Smooth muscle cell (in vitro differentiated cells): ENCODE measurements around the gene COQ2. TPM values are rescaled to one million over a fixed set of nuclear protein-coding genes. Genes with fewer than 3 reads are reported as not detected.
"Not testable (repeated sequence)": the region's sequence is repeated elsewhere in the genome, so short reads cannot be mapped to it uniquely, and the experiment has no call there.

Experiments used
- DNase-seq: peaks from one replicate; lab custom pipeline; 2025; ENCODE audit not compliant: unreplicated experiment; lab: John Stamatoyannopoulos, UW
- H2AFZ ChIP-seq: fragments of 200-600 bp; sonication (generic); 2 replicates; pipeline ENCODE4 v1.6.0; 2016; ENCODE audit warnings: antibody characterized with exemption, low read depth, mild to moderate bottlenecking
- H3F3A ChIP-seq: fragments of 200-600 bp; sonication (generic); 2 replicates; pipeline ENCODE4 v1.6.0; 2017; ENCODE audit warnings: antibody characterized with exemption, low read depth
- H3K27ac ChIP-seq: fragments of 200-600 bp; sonication (generic); 2 replicates; pipeline ENCODE4 v1.5.1; 2016; ENCODE audit warnings: low read depth, mild to moderate bottlenecking
- H3K27me3 ChIP-seq: fragments of 200-600 bp; sonication (generic); 2 replicates; pipeline ENCODE4 v1.6.1; 2016; ENCODE audit warnings: low read depth, mild to moderate bottlenecking
- H3K36me3 ChIP-seq: fragments of 200-600 bp; sonication (generic); 2 replicates; pipeline ENCODE4 v1.5.1; 2016; ENCODE audit warnings: low read depth
- H3K4me1 ChIP-seq: fragments of 200-600 bp; sonication (generic); 2 replicates; pipeline ENCODE4 v1.5.1; 2016; ENCODE audit warnings: low read depth
- H3K4me2 ChIP-seq: fragments of 200-600 bp; sonication (generic); 2 replicates; pipeline ENCODE4 v1.6.0; 2016; ENCODE audit warnings: mild to moderate bottlenecking
- H3K4me3 ChIP-seq: fragments of 200-600 bp; sonication (generic); 2 replicates; pipeline ENCODE4 v1.5.1; 2016; ENCODE audit warnings: mild to moderate bottlenecking
- H3K79me2 ChIP-seq: fragments of 200-600 bp; sonication (generic); 2 replicates; pipeline ENCODE4 v1.6.0; 2016; ENCODE audit warnings: low read depth, mild to moderate bottlenecking
- H3K9ac ChIP-seq: fragments of 200-600 bp; sonication (generic); 2 replicates; pipeline ENCODE4 v1.6.0; 2016; ENCODE audit warnings: low read depth
- H3K9me3 ChIP-seq: fragments of 200-600 bp; sonication (generic); replicated peaks from 2 replicates; pipeline ENCODE4 v1.5.1; 2016; ENCODE audit warnings: low read depth
- H4K20me1 ChIP-seq: fragments of 200-600 bp; sonication (generic); 2 replicates; pipeline ENCODE4 v1.6.0; 2016; ENCODE audit warnings: low read depth
- WGBS: methylation state at CpG from one replicate; pipeline ENCODE4 v1.1.7; 2016; ENCODE audit warnings: low lambda C conversion rate; 5-methylcytosine and 5-hydroxymethylcytosine counted together
- polyA plus RNA-seq: library from polyadenylated mRNA; unstranded; fragments of >200 nt; fragmentation: Nextera tagmentation; extraction: Ambion mirVana; gene quantifications from 2 replicates; pipeline ENCODE4 v1.2.1, GENCODE V29; 2016
- total RNA-seq: library from RNA; depleted of rRNA; stranded (reverse); fragments of >200 nt; gene quantifications from 2 replicates; pipeline ENCODE4 v1.2.3, GENCODE V29; 2014
- TF ChIP-seq, protein P1 (sequence below): fragments of 200-600 bp; sonication (generic); IDR thresholded peaks from 2 replicates; pipeline ENCODE4 v1.5.1; 2017; ENCODE audit warnings: borderline replicate concordance, mild to moderate bottlenecking, antibody characterized with exemption; ENCODE audit not compliant: insufficient read depth, poor library complexity, severe bottlenecking

COQ2 gene
- total and polyA plus RNA-seq, 2 experiments from 2014 or later: 5.7 to 8.1 TPM

DNA sequence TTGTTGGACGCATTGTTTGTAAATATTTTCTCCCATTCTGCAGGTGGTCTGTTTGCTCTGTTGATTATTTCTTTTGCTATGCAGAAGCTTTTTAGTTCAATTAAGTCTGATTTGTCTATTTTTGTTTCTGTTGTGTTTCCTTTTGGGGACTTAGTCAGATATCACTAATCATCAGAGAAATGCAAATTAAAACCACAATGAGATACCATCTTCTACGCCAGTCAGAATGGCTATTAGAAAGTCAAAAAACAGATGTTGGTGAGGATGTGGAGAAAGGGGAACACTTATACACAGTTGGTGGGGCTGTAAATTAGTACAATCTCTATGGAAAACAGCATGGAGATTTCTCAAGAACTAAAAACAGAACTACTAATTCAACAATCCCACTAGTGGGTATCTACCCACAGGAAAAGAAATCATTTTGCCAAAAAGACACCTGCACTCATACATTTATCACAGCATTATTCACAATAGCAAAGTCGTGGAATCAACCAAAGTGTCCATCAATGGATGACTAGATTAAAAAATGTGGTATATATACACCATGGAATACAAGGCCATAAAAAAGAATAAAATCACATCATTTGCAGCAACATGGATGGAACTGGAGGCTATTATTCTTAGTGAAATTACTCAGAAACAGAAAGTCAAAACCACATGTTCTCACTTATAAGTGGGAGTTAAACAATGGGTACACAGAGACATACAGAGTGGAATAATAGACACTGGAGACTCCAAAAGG lies 8.1 kb downstream of the COQ2 start:
- Histone ChIP-seq H2AFZ (no peak overlapping the region), H3K27me3 (no peaks in the 10 kb centered on the region), H3K9ac (no peak overlapping the region), H4K20me1 (no peaks in the 10 kb centered on the region), H3K4me1 (no peaks in the 10 kb centered on the region), H3K9me3 (no peaks in the 10 kb centered on the region), H3K79me2 (no peaks in the 10 kb centered on the region), H3F3A (no peaks in the 10 kb centered on the region), H3K27ac (no peak overlapping the region), H3K4me3 (no peak overlapping the region), H3K4me2 (no peak overlapping the region), H3K36me3 (no peaks in the 10 kb centered on the region)
- WGBS: 86% methylated on average over 3 of the region's 3 CpGs
- no peak for DNase-seq
- TF ChIP-seq, protein P1, sequence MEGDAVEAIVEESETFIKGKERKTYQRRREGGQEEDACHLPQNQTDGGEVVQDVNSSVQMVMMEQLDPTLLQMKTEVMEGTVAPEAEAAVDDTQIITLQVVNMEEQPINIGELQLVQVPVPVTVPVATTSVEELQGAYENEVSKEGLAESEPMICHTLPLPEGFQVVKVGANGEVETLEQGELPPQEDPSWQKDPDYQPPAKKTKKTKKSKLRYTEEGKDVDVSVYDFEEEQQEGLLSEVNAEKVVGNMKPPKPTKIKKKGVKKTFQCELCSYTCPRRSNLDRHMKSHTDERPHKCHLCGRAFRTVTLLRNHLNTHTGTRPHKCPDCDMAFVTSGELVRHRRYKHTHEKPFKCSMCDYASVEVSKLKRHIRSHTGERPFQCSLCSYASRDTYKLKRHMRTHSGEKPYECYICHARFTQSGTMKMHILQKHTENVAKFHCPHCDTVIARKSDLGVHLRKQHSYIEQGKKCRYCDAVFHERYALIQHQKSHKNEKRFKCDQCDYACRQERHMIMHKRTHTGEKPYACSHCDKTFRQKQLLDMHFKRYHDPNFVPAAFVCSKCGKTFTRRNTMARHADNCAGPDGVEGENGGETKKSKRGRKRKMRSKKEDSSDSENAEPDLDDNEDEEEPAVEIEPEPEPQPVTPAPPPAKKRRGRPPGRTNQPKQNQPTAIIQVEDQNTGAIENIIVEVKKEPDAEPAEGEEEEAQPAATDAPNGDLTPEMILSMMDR: no peak

- not testable (repeated sequence) for H3K4me3 ChIP-seq, H3K4me2 ChIP-seq, H2AFZ ChIP-seq, H3K36me3 ChIP-seq, H3K4me1 ChIP-seq, H3K9ac ChIP-seq, H4K20me1 ChIP-seq, H3F3A ChIP-seq, H3K79me2 ChIP-seq, H3K9me3 ChIP-seq, H3K27me3 ChIP-seq, H3K27ac ChIP-seq, DNase-seq
- WGBS: 98% methylated on average over 3 of the region's 3 CpGs
These were observed 10.7 kb downstream of the COQ2 start for GRCh38 chr4:83273926-83274325.

DNA sequence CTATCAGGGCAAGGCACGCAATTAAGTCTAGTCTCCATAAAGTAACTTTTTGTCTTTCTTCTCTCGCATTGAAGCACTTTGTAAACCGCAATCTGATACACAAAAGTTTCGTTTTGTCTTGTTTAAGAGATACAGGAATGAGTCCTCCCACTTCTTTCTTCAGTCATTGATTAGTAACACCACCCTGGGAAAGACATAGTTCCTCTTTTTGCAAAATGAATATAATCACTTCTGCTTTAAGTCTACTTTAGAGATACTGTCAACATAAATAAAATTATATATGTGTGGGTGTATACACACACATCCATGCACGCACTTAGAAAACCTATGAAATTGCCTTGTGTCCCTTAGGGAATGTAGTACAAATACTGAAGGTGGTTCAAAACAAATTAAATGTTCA lies 11.7 kb downstream of the COQ2 start:
- Histone ChIP-seq H2AFZ (no peak overlapping the region), H4K20me1 (no peaks in the 10 kb centered on the region), H3K36me3 (no peaks in the 10 kb centered on the region), H3K4me1 (peaks cover 12% of the 10 kb centered on the region), H3K79me2 (no peaks in the 10 kb centered on the region), H3K9me3 (no peaks in the 10 kb centered on the region), H3K4me2 (no peak overlapping the region), H3K27me3 (no peaks in the 10 kb centered on the region), H3K27ac (no peak overlapping the region), H3F3A (peaks cover 4% of the 10 kb centered on the region), H3K4me3 (no peak overlapping the region), H3K9ac (no peak overlapping the region)
- 90% methylated on average over 5 of the region's 5 CpGs for WGBS
- TF ChIP-seq, protein P1: no peak
- DNase-seq: no peak

GRCh38 chr4:83269256-83269655 lies 15.3 kb downstream of the COQ2 start:
- Histone ChIP-seq H3K36me3 (no peaks in the 10 kb centered on the region), H3K27me3 (no peaks in the 10 kb centered on the region), H3K79me2 (no peaks in the 10 kb centered on the region), H3K4me1 (peaks cover 12% of the 10 kb centered on the region), H3K9me3 (no peaks in the 10 kb centered on the region), H3K9ac (peak overlapping the region; percentile 22), H2AFZ (peak overlapping the region; percentile 23), H4K20me1 (no peaks in the 10 kb centered on the region), H3K4me3 (no peak overlapping the region), H3K27ac (peak overlapping the region; percentile 49), H3F3A (peaks cover 4% of the 10 kb centered on the region), H3K4me2 (peak overlapping the region; percentile 48)
- no peak for DNase-seq
- WGBS: 0% methylated on average over 1 of the region's 1 CpG
- TF ChIP-seq, protein P1: no peak
